ENCODE data around the gene INPP5E.

INPP5E gene

GRCh38 chr9:136439481-136440408 is at the start of gene INPP5E:
TSS of gene INPP5E (minus strand) at chr9:136439845. CDS start at chr9:136439419, 426 bp downstream.
- peak; percentile 89 for DNase-seq

GRCh38 chr9:136488247-136489214 is 48.9 kb upstream of the INPP5E start:
- peak; percentile 73 for DNase-seq

- DNase-seq, result no peak
These were observed 48.0 kb upstream of the INPP5E start for GRCh38 chr9:136487672-136488071.

- DNase-seq, result no peak
These were observed 47.4 kb upstream of the INPP5E start for GRCh38 chr9:136486823-136487620.

GRCh38 chr9:136486131-136486530 is 46.5 kb upstream of the INPP5E start:
- DNase-seq, result no peak

GRCh38 chr9:136485049-136486045 is 45.7 kb upstream of the INPP5E start:
- DNase-seq, result peak; percentile 86

GRCh38 chr9:136484153-136485048 is 44.8 kb upstream of the INPP5E start:
- no peak for DNase-seq

- DNase-seq, result peak; percentile 97
These were observed 44.0 kb upstream of the INPP5E start for GRCh38 chr9:136483589-136484152.

GRCh38 chr9:136482793-136483588 is 43.3 kb upstream of the INPP5E start, which contains the start of gene SEC16A:
TSS of gene SEC16A (minus strand) at chr9:136483040. CDS start at chr9:136477615, 5,425 bp downstream.
- DNase-seq, result peak; percentile 99

- DNase-seq, result peak; percentile 43
These were observed 42.6 kb upstream of the INPP5E start for GRCh38 chr9:136482046-136482792.

- DNase-seq, result no peak
These were observed 41.9 kb upstream of the INPP5E start for GRCh38 chr9:136481558-136481957.

- DNase-seq, result no peak
These were observed 36.9 kb upstream of the INPP5E start for GRCh38 chr9:136476369-136477150.

- DNase-seq, result no peak
These were observed 35.6 kb upstream of the INPP5E start for GRCh38 chr9:136474974-136475865.

GRCh38 chr9:136474021-136474640 is 34.5 kb upstream of the INPP5E start:
- no peak for DNase-seq

- no peak for DNase-seq
These were observed 33.7 kb upstream of the INPP5E start for GRCh38 chr9:136473354-136473721.

Measured in activated CD4-positive, alpha-beta T cell treated with anti-CD3 and anti-CD28 coated beads, Interleukin-2, Interleukin-6, amounts not matched to agents 100 ng/mL and 50 ng/mL, durations not matched to agents 16 hours and 8 hours (primary cell).